Erythroblast (primary cell): Measurements from ENCODE around the gene TTLL3.

Source experiments
- GATA1 ChIP-seq: IDR thresholded peaks from 2 replicates; pipeline ENCODE4 v1.6.1; 2011; ENCODE audit warnings: low read depth, mild to moderate bottlenecking, control low read depth, low read length, moderate library complexity
- POLR2A ChIP-seq: IDR thresholded peaks from 2 replicates; pipeline ENCODE4 v1.6.1; 2011; ENCODE audit warnings: mild to moderate bottlenecking, low read length

DNA sequence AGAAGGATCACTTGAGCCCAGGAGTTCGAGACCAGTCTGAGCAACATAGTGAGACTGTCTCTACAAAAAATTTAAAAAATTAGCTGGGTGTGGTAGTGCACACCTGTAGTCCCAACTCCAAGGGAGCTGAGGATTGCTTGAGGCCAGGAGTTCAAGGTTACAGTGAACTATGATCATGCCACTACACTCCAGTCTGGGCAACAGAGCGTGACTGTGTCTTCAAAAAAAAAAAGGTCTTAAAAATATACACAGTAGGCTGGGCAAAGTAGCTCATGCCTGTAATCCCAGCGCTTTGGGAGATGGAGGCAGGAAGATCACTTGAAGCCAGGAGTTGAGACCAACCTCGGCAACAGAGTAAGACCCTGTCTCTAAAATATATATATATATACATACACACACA is 29.2 kb upstream of the TTLL3 start:
- TF ChIP-seq POLR2A (no peak), GATA1 (no peak)
